Activated CD4-positive, alpha-beta T cell treated with anti-CD3 and anti-CD28 coated beads, Interleukin-2, amount 10 ng/mL, durations not matched to agents 24 days and 14 days (primary cell): ENCODE results near the gene SMIM38. TPM values are rescaled to one million over a fixed set of nuclear protein-coding genes. Genes with fewer than 3 reads are reported as not detected.

Experiments used
- total RNA-seq: library from RNA; stranded (reverse); gene quantifications from 2 replicates; pipeline ENCODE4 v1.2.3, GENCODE V29; 2022

SMIM38 gene
- total RNA-seq, 1 donor from 2014 or later, result 0.21 TPM

Other genes with a start within 250 kb of the SMIM38 start
- gene MRGPRD, start 174.9 kb upstream of the SMIM38 start, total RNA-seq, result not detected in 2 replicates
- not detected in 2 replicates for gene MRGPRF, start 142.7 kb upstream of the SMIM38 start, total RNA-seq
- gene TPCN2, start 107.0 kb upstream of the SMIM38 start, total RNA-seq, result 15.7 and 16.8 TPM in 2 replicates
- 0.21 and 0.83 TPM in 2 replicates for gene MYEOV, start 138.2 kb downstream of the SMIM38 start, total RNA-seq